HEK293T (cell line): Measurements from ENCODE around the gene PRPF6.

ENCODE experiments used
- BHLHE40 ChIP-seq: fragments of 450-650 bp; IDR thresholded peaks from 2 replicates; pipeline ENCODE4 v1.6.1; 2016; ENCODE audit warnings: mild to moderate bottlenecking, moderate library complexity, borderline replicate concordance
- ELF4 ChIP-seq: fragments of 450-650 bp; IDR thresholded peaks from 2 replicates; pipeline ENCODE4 v1.6.1; 2017; ENCODE audit warnings: antibody characterized with exemption
- FOXA1 ChIP-seq: fragments of 450-650 bp; IDR thresholded peaks from 2 replicates; pipeline ENCODE4 v1.6.1; 2016; ENCODE audit warnings: mild to moderate bottlenecking
- FOXK2 ChIP-seq: fragments of 450-650 bp; IDR thresholded peaks from 2 replicates; pipeline ENCODE4 v1.6.1; 2016; ENCODE audit warnings: mild to moderate bottlenecking
- FOXM1 ChIP-seq: fragments of 450-650 bp; IDR thresholded peaks from 2 replicates; pipeline ENCODE4 v1.6.1; 2017; ENCODE audit warnings: mild to moderate bottlenecking, borderline replicate concordance
- LEF1 ChIP-seq: fragments of 450-650 bp; IDR thresholded peaks from 2 replicates; pipeline ENCODE4 v1.6.1; 2017; ENCODE audit warnings: mild to moderate bottlenecking, borderline replicate concordance
- TARDBP ChIP-seq: fragments of 450-650 bp; IDR thresholded peaks from 2 replicates; pipeline ENCODE4 v1.6.1; 2016
- TF ChIP-seq, protein P1 (sequence below): fragments of 450-650 bp; IDR thresholded peaks from 2 replicates; pipeline ENCODE4 v1.6.1; 2016

DNA sequence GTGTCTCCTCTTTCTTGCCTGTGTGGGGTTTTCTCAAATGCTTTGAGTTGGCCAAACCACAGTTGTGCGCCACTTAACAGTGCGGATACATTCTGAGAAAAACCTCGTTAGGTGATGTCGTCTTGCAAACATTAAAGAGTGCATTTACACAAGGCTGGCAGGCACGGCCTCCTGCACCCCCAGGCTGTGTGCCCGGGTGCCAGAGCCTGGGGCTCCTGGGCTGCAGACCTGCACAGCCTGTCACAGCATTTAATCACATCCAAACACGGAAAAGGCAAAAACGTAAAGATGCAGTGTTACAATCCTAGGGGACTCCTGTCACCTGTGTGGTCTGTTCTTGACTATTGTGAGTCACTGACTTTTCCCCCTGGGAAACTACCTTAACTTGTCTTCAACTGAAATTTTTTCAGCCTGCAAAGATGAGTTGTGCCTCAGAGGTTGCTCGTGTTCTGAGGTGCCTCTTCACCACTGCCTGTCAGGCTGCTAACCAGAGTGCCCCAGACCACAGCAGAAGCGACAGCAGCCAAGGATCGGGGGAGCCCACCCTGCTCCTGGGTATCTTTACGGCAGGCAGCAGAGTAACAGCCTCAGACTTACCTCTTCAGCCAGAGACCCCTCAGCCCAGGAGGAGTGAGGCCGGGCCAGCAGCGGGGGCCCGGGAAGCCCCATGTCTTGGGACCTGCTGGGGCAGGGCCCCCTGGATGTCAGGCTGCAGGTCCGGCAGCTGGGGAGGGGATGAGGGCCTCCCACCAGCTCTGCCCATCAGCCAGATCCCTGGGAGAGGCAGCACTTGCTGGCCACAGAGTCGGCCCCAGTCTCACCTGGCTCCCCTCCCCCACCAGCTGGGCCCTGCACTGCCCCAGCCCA, 54.4 kb downstream of the PRPF6 start:
- TF ChIP-seq FOXA1 (no peak), ELF4 (no peak), TARDBP (no peak), BHLHE40 (no peak), FOXM1 (no peak), LEF1 (no peak), FOXK2 (no peak)
- TF ChIP-seq, protein P1, sequence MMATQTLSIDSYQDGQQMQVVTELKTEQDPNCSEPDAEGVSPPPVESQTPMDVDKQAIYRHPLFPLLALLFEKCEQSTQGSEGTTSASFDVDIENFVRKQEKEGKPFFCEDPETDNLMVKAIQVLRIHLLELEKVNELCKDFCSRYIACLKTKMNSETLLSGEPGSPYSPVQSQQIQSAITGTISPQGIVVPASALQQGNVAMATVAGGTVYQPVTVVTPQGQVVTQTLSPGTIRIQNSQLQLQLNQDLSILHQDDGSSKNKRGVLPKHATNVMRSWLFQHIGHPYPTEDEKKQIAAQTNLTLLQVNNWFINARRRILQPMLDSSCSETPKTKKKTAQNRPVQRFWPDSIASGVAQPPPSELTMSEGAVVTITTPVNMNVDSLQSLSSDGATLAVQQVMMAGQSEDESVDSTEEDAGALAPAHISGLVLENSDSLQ, result no peak
